NAMALWA (cell line): ENCODE results near the gene BCL3.

Experiments
- DNase-seq: peaks from one replicate; pipeline ENCODE4 v3.0.0-alpha.2; 2015; ENCODE audit warnings: low spot score

BCL3 gene

DNA sequence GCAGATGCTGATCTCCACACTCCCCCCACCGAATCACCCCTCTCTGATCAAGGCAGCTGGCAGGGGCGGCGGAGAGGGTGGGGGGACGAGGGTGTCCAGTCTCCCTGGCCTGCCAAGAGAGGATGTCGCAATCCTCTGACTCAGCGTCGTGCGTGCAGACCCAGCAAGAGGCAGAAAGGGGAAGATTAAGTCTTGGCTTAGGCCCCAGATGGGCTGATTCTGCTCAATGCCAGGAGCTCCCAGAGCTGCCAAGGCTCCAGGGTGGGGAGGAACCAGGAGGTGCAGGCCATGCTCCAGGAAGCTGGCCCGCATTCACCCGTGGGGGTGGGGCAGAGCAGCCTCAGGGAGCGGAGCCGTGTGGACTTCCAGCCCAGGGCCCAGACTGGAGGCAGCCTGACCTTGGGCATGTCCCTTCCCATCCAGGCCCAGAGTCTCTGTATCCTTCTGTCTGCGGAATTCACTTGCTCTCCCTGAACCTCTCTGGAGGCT lies 6.6 kb upstream of the BCL3 start:
- DNase-seq, result peak; percentile 34

DNA sequence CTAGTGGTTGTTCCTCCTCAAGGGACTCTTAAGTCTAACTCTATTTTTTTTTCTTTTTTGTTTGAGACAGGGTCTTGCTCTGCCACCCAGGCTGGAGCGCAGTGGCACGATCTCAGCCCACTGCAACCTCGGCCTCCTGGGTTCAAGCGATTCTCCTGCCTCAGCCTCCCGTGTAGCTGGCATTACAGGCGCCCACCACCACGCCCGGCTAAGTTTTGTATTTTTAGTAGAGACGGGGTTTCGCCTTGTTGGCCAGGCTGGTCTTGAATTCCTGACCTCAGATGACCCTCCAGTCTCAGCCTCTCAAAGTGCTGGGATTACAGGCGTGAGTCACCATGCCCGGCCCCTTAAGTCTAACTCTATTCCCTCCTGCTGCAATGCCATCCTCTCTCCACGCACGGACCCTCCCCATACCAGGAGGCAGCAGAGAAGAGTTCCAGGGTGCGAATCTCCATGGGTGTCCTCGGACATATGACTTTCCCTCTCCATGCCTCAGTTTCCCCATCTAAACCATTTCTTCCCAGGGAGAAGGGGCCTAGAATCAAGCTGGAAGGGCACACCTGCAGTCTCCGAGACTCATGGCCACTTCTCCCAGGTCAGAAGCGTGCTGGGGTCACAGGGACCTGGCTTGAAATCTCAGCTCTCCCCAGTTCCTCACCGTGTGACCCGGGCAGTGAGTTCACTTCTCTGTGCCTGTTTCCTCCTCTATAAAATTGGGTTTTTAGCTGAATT lies 6.0 kb upstream of the BCL3 start:
- DNase-seq, result no peak

DNA sequence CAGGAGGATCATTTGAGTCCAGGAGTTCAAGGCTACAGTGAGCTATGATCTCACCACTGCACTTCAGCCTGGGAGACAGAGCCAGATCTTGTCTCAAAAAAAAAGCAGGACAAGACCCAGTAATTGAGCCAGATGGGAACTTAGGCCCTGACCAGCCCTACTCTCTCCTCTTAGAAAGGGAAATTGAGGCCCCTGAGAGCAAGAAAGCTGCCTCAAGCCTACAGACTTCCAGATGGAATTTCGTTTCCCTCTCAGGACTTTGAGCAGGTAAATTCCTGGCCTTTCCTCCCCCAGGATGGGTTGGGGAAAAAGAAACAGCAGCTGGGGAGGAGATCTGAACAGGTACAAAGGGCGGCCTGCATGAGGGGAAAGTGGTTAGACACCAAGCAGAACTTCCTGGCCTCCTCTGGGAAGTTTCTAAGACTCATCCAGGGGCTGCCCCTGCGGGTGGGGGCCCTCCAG lies 3.6 kb upstream of the BCL3 start:
- no peak for DNase-seq

DNA sequence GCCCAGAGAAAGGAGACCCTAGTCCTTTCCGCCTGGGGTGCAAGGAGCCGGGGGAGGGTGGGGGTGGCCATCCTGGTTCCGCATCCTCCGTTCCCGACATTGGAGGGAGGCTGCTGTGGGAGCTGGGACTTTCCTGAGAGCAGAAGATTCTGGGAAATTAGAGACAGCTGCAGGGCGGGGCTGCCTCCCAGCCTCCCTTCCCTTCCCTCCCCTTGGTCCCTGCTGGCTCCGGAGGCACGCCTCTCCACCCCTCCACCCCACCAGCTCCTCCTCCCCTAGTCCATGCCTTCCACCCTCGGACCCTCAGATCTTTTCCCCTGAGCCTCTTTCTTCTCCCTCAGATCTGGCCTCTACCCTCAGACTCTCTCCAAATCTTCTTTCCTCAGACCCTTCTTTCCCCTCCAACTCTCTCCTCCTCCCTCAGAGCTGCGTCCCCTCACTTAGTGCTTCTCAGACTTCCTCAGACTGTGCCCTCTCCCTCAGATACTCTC lies 3.1 kb upstream of the BCL3 start:
- DNase-seq, result no peak

DNA sequence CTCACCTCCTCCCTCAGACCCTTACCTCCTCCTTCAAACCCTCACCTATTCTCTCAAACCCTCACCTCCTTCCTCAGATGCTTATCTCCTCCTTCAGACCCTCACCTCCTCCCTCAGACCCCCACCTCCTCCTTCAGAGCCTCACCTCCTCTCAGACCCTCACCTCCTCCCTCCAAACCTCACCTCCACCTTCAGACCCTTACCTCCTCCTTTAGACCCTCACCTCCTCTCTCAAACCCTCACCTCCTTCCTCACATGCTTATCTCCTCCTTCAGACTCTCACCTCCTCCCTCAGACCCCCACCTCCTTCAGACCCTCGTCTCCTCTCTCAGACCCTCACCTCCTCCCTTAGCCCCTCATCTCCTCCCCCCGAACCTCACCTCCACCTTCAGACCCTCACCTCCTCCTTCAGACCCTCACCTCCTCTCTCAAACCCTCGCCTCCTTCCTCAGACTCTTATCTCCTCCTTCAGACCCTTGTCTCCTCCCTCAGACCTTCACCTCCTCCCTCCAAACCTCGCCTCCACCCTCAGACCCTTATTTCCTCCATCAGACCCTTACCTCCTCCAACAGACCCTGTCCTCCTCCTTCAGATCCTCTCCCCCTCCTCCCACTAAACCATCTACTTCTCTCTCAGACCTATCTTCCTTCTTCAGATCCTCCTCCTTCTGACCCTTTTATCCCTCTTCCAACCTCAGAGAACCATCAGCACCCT lies 2.5 kb upstream of the BCL3 start:
- no peak for DNase-seq

DNA sequence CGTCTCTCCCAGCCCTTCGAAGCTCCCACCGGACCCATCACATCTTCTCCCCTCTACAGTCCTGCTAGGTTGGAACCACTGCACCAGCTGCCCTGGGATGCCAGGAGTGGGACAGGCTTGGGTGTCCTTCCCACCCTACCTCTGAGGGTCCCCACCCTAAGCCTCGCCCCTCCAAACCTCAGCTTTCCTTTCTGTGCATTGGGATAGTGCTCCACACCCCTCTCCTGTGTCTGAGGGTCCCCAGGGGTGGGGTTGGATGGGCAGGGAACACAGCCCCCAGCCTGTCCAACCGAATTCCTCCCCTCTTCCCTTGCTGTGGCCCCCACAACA lies 1.9 kb upstream of the BCL3 start:
- no peak for DNase-seq

DNA sequence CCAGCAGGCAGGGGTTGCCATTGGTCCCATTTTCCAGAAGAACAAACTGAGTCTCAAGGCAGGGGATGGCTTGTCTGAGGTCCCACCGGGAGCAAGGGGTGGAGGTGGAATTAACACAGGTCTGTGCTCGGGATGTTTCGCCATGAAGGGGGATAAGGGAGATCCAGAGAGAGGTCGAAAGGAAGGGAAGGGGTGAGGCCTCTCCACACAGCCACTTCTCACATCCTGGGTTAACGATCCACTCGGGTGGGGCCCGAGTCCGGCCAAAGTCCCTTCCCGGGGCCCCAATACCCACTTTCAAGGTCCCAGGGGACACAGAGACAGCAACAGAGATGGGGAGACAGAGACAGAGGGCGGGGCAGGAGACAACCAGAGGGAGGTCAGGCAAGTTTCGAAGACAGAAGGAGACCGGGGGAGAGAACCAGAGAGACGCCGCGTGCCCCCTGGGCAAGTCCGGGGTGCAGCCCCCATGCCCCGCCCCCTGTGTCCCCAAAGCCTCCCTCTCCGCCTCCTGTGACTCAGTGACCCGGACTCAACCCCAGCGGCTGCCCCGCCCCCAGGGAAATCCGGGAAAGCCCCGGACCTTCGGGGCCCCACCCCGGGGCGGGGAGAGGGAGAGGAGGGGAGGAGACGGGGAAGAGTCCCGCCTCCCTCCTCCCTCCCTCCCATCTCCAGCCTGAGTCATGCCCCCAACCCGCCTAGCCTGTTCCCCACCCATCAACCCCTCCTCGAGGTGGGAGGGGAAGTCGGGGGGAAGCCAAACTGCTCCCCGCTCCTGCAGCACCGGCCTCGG lies 1.4 kb upstream of the BCL3 start:
- peak; percentile 70 for DNase-seq

DNA sequence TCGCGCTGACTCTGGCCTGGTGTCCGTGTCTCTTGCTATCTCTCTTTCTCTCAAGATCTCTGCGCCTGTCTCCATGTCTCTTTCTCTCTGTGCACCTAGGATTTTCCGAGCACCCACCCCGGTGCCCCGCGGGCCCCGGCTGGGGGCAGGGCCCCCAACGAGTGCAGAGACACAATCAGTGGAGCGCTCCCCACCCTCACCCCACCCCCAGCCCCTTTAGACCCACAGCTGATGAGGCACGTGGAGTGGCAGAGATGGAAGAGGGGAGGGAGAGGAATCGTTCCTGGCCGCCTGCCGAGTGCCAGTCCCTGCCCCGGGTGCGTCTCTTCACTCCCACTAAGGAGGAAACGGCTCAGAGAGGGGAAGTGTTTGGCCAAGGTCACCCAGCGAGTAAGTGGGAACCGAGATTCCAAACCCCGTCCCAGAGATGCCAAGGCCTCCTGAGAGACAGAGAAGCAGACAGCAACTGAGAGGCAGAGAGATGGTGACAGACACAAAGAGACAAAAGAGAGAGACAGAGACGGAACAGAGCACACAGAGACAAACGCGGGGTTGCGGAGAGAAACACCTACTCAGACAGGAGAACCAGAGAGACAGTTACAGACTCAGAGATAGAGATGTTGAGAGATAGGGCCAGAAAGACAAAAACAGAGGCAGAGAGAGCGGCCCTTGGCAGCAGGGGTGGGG lies 626 bp upstream of the BCL3 start:
- peak; percentile 80 for DNase-seq

DNA sequence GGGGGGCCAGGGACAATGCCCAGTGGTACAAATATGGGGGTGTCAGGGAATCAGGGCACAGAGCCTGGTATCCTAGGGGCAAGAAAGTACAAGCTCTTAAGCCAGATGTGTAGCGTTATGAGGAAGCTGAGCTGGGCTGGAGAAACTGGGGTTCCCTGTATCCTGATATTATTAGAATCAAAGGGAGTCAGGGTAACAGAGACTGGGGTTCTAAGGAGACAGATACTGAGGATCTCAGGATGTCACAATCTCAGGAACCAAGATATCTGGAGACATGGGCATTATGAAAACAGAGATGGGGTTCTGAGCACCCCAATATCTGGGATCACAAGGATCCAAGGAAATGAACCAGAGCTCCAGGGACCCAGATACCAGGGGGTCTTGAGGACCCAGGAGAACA lies 784 bp downstream of the BCL3 start:
- DNase-seq, result no peak

DNA sequence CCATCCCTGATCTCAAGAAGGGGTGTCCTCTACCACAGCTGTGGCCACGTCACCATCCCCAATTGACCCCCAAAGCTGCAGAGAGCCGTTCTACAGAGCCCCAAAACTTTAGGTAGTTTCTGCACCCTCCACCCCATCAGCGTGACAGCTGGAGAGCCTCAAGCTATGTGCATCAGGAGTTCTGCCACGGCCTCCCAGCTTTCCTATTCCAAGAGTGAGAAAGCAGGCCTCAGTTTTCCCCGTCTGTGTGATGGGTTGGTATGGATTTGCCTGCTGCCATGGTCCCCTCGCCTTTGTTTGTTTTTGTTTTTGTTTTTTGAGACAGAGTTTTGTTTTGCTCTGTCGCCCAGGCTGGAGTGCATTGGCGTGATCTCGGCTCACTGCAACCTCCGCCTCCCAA lies 1.5 kb downstream of the BCL3 start:
- DNase-seq, result no peak

DNA sequence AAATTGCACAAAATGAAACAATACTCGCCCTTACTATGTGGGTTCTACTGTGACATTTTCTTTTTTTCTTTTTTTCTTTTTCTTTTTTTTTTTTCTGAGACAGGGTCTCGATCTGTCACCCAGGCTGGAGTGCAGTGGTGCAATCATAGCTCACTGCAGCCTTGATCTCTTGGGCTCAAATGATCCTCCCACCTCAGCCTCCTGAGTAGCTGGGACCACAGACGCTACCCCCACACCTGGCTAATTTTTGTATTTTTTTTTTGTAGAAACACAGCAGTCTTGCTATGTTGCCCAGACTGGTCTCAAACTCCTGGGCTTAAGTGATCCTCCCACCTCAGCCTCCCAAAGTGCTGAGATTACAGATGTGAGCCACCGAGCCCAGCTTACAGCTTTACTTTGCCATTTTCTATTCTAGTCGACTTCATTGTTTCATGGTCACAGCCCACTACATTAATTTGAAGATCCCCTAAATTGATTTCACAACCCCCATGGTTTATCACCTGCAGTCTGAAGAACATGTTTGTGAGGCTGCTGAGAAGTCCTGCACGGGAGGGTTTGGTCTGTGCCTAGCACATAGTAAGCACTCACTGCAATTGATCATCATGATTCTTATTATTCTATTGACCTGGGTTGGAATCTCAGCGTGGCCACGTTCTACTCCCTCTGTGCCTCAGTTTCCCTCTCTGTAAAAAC lies 3.8 kb downstream of the BCL3 start:
- DNase-seq, result peak; percentile 66

DNA sequence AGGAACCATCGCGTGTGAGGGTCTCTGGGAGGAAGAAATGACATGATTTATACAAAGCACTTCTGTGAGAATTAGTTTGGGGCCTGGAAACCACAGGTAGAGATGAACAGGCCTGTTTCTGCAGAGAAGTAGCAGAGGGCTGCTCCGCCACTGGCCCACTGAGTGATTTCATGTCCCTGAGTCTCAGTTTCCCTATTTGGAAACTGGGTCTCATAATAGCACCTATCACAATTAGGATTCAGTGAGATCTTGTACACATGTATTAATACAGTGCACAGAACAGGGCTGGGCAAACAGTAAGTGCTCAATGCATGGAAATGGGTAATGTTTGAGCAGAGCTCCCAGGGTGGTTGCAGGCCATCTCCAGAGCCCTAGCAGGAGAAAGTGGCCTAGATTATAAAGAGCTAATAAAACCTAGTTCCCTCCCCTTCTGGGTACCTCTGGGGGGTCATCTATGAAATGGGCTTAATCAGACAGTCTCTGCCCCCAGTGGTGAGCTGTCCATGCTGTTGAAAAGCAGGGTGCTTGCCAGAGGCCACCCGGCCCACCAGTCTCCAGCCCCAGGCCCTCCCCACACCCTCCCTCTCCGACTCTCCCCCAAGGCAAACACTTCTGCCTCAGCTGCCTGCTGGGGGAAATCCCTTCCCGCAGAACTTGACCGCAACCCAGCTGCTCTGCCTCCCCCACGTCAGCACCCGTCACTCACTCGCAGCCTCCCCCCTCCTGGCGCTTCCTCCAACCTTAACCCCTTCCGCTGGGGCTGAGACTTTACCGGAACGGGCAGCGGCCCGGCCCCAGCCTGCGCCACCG lies 4.5 kb downstream of the BCL3 start:
- peak; percentile 97 for DNase-seq

DNA sequence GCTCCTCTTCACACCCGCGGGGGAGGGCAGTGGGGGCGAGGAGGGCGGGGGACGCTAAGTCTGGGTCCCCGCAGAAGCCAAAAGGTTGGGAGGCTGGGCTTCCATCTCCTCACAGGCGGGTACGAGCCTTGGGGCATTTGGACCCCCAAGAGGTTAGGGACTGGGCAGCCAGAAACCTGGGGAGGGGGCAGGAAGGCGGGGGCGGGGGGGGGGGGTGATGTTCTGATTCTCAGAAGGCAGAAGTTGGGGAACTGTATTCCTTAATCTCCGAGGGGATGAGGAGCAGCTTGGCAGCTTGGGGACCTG lies 5.1 kb downstream of the BCL3 start:
- no peak for DNase-seq

DNA sequence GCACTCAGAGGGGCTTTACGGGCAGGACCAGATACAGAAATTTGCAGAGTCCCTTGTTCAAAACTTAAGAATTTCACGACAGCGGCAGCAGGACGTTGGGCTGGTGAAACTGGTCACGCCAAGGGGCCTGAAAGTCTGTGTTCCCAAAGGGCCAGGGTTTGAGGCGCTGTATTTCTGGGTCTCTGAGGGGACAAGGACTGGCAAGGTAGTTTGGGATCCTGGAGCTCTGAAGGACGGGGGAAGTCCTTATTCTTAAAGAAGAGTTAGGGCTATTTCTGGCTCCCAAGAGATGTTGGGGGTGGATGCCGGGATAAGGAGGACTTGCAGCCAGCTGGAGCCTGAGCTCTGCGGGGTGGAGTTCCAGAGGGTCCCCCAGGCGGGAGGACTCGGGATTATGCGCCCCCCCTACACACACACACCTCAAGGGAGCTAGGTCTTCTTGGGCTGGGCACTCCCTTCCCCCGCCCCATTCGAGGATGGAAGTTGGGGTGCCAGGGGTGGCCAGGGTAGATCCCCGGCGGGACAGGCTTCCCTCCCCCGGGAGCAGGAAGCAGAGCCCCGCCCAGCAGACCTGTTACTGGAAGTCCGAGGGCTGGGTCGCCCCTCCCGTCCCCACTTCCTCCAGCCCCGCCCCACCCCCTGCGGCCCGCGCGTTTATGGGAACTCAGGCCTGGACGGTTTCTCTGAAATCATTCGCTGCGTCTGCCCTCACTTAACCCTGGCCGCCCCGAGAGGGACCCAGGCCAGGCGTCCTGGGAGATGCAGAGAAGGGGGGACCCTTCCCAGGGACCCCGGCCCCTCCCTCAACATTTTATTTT lies 5.6 kb downstream of the BCL3 start:
- peak; percentile 65 for DNase-seq

DNA sequence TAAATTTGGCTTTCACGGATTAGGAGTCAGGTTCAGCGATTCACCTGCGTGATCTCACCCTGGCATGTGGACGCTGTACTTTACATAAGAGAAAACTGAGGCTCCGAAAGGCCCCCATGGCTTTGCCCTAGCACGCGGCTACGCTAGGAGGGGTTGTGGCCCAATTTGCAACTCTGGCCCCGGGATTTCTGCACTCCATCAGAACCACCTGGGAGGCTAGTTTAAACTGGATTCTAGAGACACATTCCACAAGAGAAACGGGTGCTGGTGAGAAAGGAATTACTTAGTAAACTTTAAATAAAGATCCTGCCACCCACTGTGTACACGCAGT lies 6.2 kb downstream of the BCL3 start:
- DNase-seq, result no peak

DNA sequence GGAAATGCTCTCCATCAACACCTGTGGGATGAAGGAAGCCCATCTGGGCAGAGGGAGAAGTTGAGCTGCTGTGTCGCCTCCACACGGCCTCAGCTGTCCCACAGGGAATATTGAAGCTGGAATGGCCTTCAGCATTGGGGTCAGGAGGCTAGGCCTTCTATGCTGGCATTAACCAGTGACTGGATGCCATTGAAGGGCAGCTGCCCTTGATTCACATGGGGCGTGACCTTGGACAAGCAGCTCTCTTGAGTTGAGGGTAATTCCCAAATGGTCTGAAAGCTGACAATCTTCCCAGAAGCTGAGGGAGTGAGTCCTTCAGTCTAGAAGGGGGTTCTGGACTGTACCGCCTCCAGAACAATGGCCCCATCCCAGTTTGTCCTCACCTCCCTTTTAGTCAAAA lies 6.7 kb downstream of the BCL3 start:
- DNase-seq, result no peak

DNA sequence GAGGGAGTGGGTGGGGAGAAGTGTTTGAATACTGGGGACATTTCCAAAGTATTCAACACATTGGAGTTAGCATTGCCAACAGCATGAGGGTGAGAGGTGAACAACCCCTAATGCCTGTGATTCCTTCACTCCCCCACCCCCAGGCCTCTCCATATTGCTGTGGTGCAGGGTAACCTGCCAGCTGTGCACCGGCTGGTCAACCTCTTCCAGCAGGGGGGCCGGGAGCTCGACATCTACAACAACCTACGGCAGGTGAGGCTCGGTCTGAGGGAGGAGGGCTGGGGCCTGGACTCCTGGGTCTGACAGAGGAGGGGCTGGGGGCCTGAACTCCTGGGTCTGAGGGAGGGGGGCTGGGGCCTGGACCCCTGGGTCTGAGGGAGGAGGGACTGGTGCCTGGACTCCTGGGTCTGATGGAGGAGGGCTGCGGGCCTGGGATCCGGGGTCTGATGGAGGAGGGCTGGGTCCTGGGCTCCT lies 7.6 kb downstream of the BCL3 start:
- no peak for DNase-seq

DNA sequence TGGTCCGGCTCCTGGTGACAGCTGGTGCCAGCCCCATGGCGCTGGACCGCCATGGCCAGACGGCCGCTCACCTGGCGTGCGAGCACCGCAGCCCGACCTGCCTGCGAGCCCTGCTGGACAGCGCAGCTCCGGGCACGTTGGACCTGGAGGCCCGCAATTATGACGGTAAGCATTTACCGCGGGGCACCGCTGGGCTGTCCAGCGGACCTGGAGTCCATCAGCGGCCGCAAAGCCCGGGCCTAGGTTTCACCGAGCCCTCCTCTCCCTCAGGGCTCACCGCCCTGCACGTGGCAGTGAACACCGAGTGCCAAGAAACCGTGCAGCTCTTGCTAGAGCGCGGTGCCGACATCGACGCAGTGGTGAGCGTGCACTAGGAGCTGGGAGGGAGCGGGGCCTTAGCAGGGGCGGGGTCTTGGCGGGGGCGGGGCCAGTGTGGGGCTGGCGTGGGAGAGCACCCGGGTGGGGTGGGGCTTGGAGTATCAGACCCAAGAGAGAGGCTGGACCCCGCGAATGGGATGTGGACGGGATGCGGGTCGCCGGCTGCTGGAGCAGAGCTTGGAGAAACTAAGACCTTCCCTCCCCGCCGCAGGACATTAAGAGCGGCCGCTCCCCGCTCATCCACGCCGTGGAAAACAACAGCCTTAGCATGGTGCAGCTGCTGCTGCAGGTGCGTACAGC lies 8.7 kb downstream of the BCL3 start:
- DNase-seq, result no peak

DNA sequence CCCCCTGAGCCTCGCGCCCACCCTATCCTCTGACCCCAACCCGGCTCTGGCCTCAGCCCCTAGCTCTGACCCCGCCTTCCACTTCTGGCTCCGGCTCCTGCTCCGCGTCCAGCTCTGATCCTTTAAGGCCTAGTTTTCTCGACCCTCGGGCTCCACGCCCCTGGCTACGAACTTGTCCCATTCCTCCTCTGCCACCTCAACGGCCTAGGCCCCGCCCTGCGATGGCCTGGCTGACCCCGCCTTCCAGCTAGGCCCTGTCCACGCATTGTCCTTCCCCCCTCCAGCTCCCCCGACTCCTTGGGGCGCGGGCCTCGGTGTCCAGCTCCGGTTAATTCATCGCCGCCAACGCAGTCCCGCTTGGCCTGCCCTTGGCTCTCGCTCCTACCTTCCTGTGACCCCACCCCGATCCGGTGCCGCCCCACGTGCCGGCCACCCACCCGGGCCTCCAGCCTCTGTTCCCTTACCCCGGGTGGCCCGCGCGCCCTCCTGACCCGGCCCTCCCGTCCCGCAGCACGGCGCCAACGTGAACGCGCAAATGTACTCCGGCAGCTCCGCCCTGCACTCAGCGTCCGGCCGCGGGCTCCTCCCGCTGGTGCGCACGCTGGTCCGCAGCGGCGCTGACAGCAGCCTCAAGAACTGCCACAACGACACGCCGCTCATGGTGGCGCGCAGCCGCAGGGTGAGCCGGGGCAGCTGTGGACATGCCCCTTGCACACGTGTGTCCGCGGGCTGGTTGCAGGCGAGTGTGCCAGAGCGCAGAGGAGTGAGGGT lies 9.4 kb downstream of the BCL3 start:
- no peak for DNase-seq
